GM23248 (cell line): Measurements from ENCODE around the gene TBC1D1.

Source experiments
- EZH2 ChIP-seq: fragments of 200-600 bp; sonication (generic); IDR thresholded peaks from 2 replicates; pipeline ENCODE4 v1.6.1; 2018; ENCODE audit warnings: antibody characterized with exemption, mild to moderate bottlenecking; ENCODE audit not compliant: insufficient read depth, poor library complexity, severe bottlenecking
- EZH2phosphoT487 ChIP-seq: fragments of 200-600 bp; sonication (generic); IDR thresholded peaks from 2 replicates; pipeline ENCODE4 v1.6.1; 2018; ENCODE audit warnings: antibody characterized with exemption, moderate library complexity, mild to moderate bottlenecking, low read depth; ENCODE audit not compliant: insufficient read depth

DNA sequence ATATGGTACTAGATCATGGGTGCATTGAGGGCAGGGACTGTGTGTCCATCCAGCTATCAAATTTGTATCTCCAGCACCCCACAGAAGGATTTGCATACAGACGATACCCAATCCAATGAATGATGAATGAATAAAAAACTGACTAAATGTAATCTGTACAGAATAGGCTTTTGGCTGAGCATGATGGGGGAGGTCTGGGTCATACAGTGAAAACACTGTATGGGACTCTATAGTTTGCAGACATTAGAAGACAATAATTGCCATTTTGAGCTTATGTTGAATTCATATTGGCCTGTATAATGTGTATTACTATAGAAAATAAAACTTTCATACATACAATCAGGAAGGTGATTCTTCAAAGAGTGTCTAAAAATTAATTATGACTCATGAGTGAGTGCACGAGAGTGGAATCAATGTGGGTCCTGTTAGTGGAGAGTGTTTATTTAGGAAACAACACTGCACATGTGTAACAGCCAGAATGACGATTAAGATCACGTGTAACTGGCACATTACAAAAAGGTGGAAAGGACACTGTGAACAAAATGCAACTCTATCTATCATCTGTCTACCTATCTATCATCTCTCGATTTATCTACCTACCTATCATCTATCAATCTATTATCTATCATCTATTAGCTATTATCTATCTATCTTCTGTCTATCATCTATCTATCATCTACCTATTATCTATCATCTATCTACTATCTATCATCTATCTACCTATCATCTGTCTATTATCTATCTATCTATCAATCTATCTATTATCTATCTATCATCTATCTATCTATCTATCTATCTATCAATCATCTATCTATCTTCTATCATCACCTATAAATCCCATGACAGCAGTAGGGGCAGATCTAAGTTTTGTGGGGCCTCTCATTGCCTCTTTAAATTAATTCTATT, 270.6 kb downstream of the TBC1D1 start:
- no peak for TF ChIP-seq EZH2
- TF ChIP-seq EZH2phosphoT487: no peak
